SW480 (cell line): ENCODE data around the gene HAUS8.
"Not testable (repeated sequence)": the region's sequence is repeated elsewhere in the genome, so short reads cannot be mapped to it uniquely, and the experiment has no call there.

Source experiments
- DNase-seq: peaks from one replicate; pipeline ENCODE4 v3.0.0-alpha.2; 2016; ENCODE audit warnings: low spot score

The HAUS8 gene

GRCh38 chr19:17075035-17075863 is at the start of gene HAUS8, which contains the start of gene MYO9B:
Gene HAUS8, minus strand, starts transcription at chr19:17075452. Its CDS starts 30 bp downstream, at chr19:17075422.
Gene MYO9B, plus strand, starts transcription at chr19:17075777. Its CDS starts 25,941 bp downstream, at chr19:17101718.
- DNase-seq = peak; percentile 99

GRCh38 chr19:17124025-17124424 is 48.8 kb upstream of the HAUS8 start:
- DNase-seq = no peak

DNA sequence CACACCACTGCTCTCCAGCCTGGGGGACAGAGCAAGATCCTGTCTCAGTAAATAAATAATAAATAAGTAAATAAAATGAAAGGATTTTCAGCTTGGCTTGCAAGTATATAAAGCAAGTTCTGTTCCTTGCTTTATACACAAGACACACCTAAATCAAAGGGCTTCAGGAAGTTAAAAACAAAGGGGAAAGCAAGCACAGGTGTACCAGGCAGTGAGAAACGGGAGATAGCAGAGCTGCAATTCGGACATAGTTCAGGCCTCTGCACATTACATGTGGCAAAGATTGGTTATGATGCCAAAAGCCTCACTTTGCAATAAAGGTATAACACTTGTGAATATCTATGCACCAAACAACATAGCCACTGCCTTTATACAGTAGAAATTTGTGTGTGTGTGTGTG is 47.8 kb upstream of the HAUS8 start:
- no peak for DNase-seq

DNA sequence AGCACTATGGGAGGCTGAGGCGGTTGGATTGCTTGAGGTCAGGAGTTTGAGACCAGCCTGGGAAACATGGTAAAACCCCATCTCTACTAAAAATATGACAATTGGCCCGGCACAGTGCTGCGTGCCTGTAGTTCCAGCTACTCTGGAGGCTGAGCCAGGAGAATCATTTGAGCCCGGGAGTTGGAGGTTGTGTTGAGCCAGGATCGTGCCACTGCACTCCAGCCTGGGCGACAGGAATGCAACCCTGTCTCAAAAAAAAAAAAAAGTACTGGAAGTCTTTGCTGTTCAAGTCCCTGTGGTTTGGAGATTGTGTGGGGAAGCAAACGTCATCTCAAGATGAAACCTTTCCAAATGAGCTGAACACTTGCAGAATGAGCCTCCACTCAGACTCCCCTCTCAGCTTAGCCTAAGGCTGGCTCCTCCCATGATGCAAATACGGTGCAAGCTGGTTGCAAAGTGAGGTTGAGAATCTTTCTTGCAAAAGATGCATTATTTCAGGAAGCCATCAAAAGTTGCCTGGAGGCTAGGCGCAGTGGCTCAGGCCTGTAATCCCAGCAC is 46.6 kb upstream of the HAUS8 start:
- no peak for DNase-seq

DNA sequence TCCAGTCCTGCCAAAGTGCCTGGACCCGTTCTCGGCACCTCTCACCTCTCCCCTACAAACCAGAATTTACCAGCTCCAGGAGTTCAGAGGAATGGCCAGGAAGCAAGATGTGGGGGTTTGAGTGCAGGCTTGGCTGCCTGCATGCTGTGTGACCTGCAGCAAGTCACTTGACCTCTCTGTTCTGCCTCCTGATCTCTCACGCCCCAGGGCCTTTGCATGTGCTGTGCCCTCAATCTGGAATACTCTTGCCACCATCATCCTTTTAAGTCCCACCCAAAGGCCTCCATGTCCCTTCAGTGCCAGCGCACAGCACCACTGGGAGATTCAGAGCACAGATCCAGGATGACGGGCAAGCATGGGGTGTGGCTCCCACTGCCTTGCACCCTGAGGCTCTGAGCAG is 43.7 kb upstream of the HAUS8 start:
- no peak for DNase-seq

- DNase-seq = no peak
These were observed 41.9 kb upstream of the HAUS8 start for GRCh38 chr19:17116996-17117702.

- no peak for DNase-seq
These were observed 39.2 kb upstream of the HAUS8 start for GRCh38 chr19:17114414-17114831.

DNA sequence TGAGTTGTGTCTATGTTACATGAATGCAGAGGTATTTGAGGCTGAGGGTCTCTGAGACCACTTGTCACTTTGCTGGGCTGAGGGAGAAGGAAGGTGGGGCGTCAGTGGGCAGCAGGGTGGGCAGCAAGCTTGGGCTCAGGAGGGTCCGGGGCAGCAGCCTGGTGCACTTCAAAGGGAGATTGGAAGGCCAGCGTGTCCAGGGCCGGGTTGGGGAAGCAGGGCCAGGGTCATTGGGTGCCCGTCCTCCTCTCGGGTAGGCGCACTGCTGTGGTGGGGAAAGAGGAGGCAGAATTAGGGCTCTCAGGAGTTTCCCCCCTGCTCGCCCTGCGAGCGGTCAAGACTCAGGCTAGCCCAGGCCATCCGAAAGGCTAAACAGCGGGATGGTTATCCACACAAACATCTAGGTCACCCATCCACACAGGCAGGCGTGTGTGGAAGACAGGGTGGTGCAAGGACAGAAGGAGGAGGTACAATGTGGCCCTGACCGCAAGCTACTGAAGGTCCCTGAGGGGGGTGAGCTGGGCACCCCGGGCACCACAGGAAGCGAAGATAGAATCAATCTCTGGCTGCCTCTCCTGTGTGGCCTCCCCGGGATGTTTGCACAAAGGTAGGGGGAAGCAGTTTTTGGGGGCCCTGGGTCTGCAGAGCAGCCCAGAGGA is 38.0 kb upstream of the HAUS8 start:
- no peak for DNase-seq

DNA sequence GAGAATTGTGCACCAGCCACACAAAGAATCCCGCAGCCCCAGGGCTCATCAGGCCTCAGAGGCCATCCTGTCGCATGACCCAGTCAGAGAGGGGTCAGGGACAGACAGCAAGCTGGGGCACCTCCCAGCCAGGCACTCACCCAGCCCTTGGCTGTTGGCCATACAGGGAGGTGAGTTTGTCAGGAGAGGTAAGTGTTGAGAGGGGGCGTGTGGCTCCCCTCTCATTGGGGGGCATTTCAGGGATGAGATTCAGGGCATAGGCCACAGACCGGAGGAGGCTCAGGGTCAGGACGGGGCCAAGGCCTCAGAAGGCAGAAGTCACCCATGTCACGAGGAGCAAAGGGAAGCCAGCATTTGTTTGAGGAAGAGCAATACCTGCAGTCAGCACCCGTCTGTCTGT is 37.4 kb upstream of the HAUS8 start:
- no peak for DNase-seq

- DNase-seq = no peak
These were observed 37.0 kb upstream of the HAUS8 start for GRCh38 chr19:17112271-17112670.

- DNase-seq = no peak
These were observed 36.5 kb upstream of the HAUS8 start for GRCh38 chr19:17111766-17112165.

- no peak for DNase-seq
These were observed 35.3 kb upstream of the HAUS8 start for GRCh38 chr19:17110599-17110966.

GRCh38 chr19:17109962-17110598 is 34.8 kb upstream of the HAUS8 start:
- no peak for DNase-seq

GRCh38 chr19:17109300-17109699 is 34.0 kb upstream of the HAUS8 start:
- no peak for DNase-seq

- DNase-seq = no peak
These were observed 33.2 kb upstream of the HAUS8 start for GRCh38 chr19:17108453-17108784.

- peak; percentile 80 for DNase-seq
These were observed 32.5 kb upstream of the HAUS8 start for GRCh38 chr19:17107546-17108452.

GRCh38 chr19:17106964-17107363 is 31.7 kb upstream of the HAUS8 start:
- DNase-seq = not testable (repeated sequence)

- DNase-seq = no peak
These were observed 30.3 kb upstream of the HAUS8 start for GRCh38 chr19:17105556-17105955.

DNA sequence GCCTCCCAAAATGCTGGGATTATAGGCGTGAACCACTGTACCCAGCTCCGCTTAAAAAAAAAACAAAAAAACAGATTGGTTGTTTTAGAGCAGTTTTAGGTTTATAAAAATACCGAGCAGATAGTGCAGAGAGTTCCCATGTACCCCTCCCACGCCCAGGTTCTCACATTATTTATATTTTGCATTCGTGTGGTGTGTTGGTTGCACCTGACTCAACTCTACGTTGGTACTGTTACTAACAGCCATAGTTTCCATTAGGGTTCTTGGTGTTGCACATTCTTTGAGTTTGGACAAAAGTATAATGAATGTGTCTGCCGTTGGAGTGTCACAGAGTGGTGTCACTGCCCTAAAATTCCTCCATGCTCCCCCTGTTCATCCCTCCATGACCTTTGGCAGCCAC is 29.4 kb upstream of the HAUS8 start:
- no peak for DNase-seq

- no peak for DNase-seq
These were observed 27.9 kb upstream of the HAUS8 start for GRCh38 chr19:17103177-17103576.
